H1 (cell line): ENCODE results near the gene ADD2. TPM values are rescaled to one million over a fixed set of nuclear protein-coding genes. Genes with fewer than 3 reads are reported as not detected.

Experiments
- CTCF ChIA-PET: fragments of 300-600 bp; sonication (Branson Sonifier 250); formaldehyde crosslinking; loops from one replicate; lab custom pipeline; 2021; ENCODE audit not compliant: partially characterized antibody; lab: Charles Lee
- POLR2A ChIA-PET: fragments of 300-600 bp; sonication (Branson Sonifier 250); formaldehyde crosslinking; loops from one replicate; lab custom pipeline; 2021; ENCODE audit warnings: inconsistent platforms; ENCODE audit not compliant: partially characterized antibody; lab: Charles Lee
- DNase-seq, 2 experiments: peaks; one replicate each; pipeline versions ENCODE4 v3.0.0 to v3.0.0-alpha.2; 2010 to 2022; ENCODE audit warnings: low spot score in 2 of 2, low read depth in 1 of 2, mixed read lengths in 1 of 2
- FAIRE-seq: peaks from 2 replicates; lab custom pipeline; 2011; peaks lifted over from hg19 to GRCh38; lab: Jason Lieb, UNC
- H2AFZ ChIP-seq: 2 replicates; pipeline ENCODE4 v1.8.1; 2012; ENCODE audit warnings: low read length, inconsistent platforms
- H2AK5ac ChIP-seq: 2 replicates; pipeline ENCODE4 v1.6.1; 2013; ENCODE audit warnings: low read depth, low read length
- H2BK120ac ChIP-seq: replicated peaks from 2 replicates; pipeline ENCODE3; 2013; ENCODE audit warnings: low read depth, low read length, inconsistent platforms
- H2BK12ac ChIP-seq: 2 replicates; pipeline ENCODE4 v1.6.1; 2013; ENCODE audit warnings: low read depth, low read length
- H2BK15ac ChIP-seq: 2 replicates; pipeline ENCODE4 v1.6.1; 2013; ENCODE audit warnings: low read length
- H2BK20ac ChIP-seq: 2 replicates; pipeline ENCODE4 v1.6.1; 2013; ENCODE audit warnings: low read length
- H2BK5ac ChIP-seq: 2 replicates; pipeline ENCODE4 v1.6.1; 2013; ENCODE audit warnings: low read depth, low read length
- H3K14ac ChIP-seq: 2 replicates; pipeline ENCODE4 v1.6.1; 2013; ENCODE audit warnings: inconsistent platforms; ENCODE audit not compliant: insufficient read length
- H3K18ac ChIP-seq: 2 replicates; pipeline ENCODE4 v1.6.1; 2013; ENCODE audit warnings: low read length; ENCODE audit errors: extremely low read depth
- H3K23ac ChIP-seq: 2 replicates; pipeline ENCODE4 v1.6.1; 2013; ENCODE audit warnings: inconsistent platforms; ENCODE audit not compliant: insufficient read length
- H3K23me2 ChIP-seq: 2 replicates; pipeline ENCODE4 v1.6.1; 2013; ENCODE audit warnings: low read depth, low read length
- H3K27ac ChIP-seq: 2 replicates; pipeline ENCODE4 v1.6.1; 2011; ENCODE audit warnings: low read depth, low read length, inconsistent platforms
- H3K27me3 ChIP-seq, 4 experiments: replicated peaks in 1 of 4; 1 replicate in 1 of 4; 2 replicates in 3 of 4; pipeline versions ENCODE4 v1.6.1 to v1.8.1; 2011 to 2013; ENCODE audit warnings: low read length in 3 of 4, mild to moderate bottlenecking in 3 of 4, inconsistent platforms in 2 of 4, mixed read lengths in 2 of 4, moderate library complexity in 1 of 4; ENCODE audit not compliant: control insufficient read depth in 3 of 4, insufficient read depth in 3 of 4; ENCODE audit errors: extremely low read depth in 1 of 4
- H3K36me3 ChIP-seq, 4 experiments: 2 replicates each; pipeline versions ENCODE4 v1.6.1 to v1.8.1; 2011 to 2013; ENCODE audit warnings: mild to moderate bottlenecking in 4 of 4, low read length in 3 of 4, moderate library complexity in 2 of 4, control low read depth in 1 of 4, inconsistent platforms in 1 of 4; ENCODE audit not compliant: insufficient read depth in 4 of 4, control insufficient read depth in 2 of 4
- H3K4ac ChIP-seq: replicated peaks from 2 replicates; pipeline ENCODE3; 2013; ENCODE audit warnings: low read length, low read depth, mixed read lengths, inconsistent platforms; ENCODE audit not compliant: insufficient read length
- H3K4me1 ChIP-seq, 4 experiments: replicated peaks in 1 of 4; 1 replicate in 1 of 4; 2 replicates in 3 of 4; pipeline versions ENCODE4 v1.6.1 to v1.8.1; 2011 to 2013; ENCODE audit warnings: low read length in 3 of 4, inconsistent platforms in 2 of 4, mixed read lengths in 1 of 4; ENCODE audit not compliant: insufficient read depth in 4 of 4, control insufficient read depth in 3 of 4
- H3K4me2 ChIP-seq, 2 experiments: 2 replicates each; pipeline versions ENCODE4 v1.6.1 to v1.8.1; 2011 to 2013; ENCODE audit warnings: low read depth in 2 of 2, low read length in 2 of 2, control low read depth in 1 of 2, inconsistent platforms in 1 of 2, mild to moderate bottlenecking in 1 of 2; ENCODE audit not compliant: insufficient read depth in 1 of 2
- H3K4me3 ChIP-seq, 4 experiments: fragments of 200-600, 300-600 bp in 1 of 4; sonication (generic), shearing (Covaris generic), sonication (Bioruptor Twin) in 1 of 4; 2 replicates each; pipeline versions ENCODE4 v1.5.1 to v1.8.1; 2011 to 2016; ENCODE audit warnings: low read length in 4 of 4, low read depth in 3 of 4, control low read depth in 2 of 4, inconsistent platforms in 2 of 4, mild to moderate bottlenecking in 2 of 4, mixed read lengths in 1 of 4, moderate library complexity in 1 of 4; ENCODE audit not compliant: insufficient read depth in 2 of 4; ENCODE audit errors: extremely low read depth in 1 of 4
- H3K56ac ChIP-seq: replicated peaks from 2 replicates; pipeline ENCODE3; 2013; ENCODE audit warnings: low read depth, mild to moderate bottlenecking, mixed read lengths, low read length, inconsistent platforms; ENCODE audit not compliant: insufficient read length
- H3K79me1 ChIP-seq: 2 replicates; pipeline ENCODE4 v1.6.1; 2013; ENCODE audit warnings: low read depth, low read length, control low read depth
- H3K79me2 ChIP-seq, 2 experiments: 2 replicates each; pipeline versions ENCODE4 v1.6.1 to v1.8.1; 2012 to 2013; ENCODE audit warnings: low read length in 2 of 2, mild to moderate bottlenecking in 2 of 2, inconsistent platforms in 1 of 2; ENCODE audit not compliant: insufficient read depth in 2 of 2, control insufficient read depth in 1 of 2
- H3K9ac ChIP-seq, 4 experiments: replicated peaks in 1 of 4; 1 replicate in 1 of 4; 2 replicates in 3 of 4; pipeline versions ENCODE4 v1.6.1 to v1.8.1; 2011 to 2013; ENCODE audit warnings: low read depth in 3 of 4, low read length in 3 of 4, control low read depth in 2 of 4, mild to moderate bottlenecking in 2 of 4, moderate library complexity in 2 of 4, inconsistent platforms in 1 of 4; ENCODE audit errors: extremely low read depth in 1 of 4
- H3K9me3 ChIP-seq, 2 experiments: 2 replicates each; pipeline versions ENCODE4 v1.6.1 to v1.8.1; 2012 to 2013; ENCODE audit warnings: mild to moderate bottlenecking in 2 of 2, moderate library complexity in 2 of 2, control low read depth in 1 of 2, inconsistent platforms in 1 of 2, low read depth in 1 of 2, low read length in 1 of 2, mixed read lengths in 1 of 2; ENCODE audit not compliant: insufficient read depth in 2 of 2
- H4K20me1 ChIP-seq, 2 experiments: replicated peaks in 1 of 2; 2 replicates each; pipeline versions ENCODE3 to v1.8.1; 2011 to 2013; ENCODE audit warnings: inconsistent platforms in 2 of 2, low read length in 2 of 2, mild to moderate bottlenecking in 1 of 2; ENCODE audit not compliant: insufficient read depth in 2 of 2, control insufficient read depth in 1 of 2
- H4K5ac ChIP-seq: 2 replicates; pipeline ENCODE4 v1.6.1; 2013; ENCODE audit warnings: low read length, low read depth, mixed read lengths, inconsistent platforms; ENCODE audit not compliant: insufficient read length
- H4K8ac ChIP-seq: 2 replicates; pipeline ENCODE4 v1.8.0; 2013; ENCODE audit warnings: mild to moderate bottlenecking, moderate library complexity, low read length, inconsistent platforms; ENCODE audit not compliant: insufficient read depth; ENCODE audit errors: extremely low read depth
- H4K91ac ChIP-seq: replicated peaks from 2 replicates; pipeline ENCODE3; 2013; ENCODE audit warnings: low read length, mixed read lengths, inconsistent platforms; ENCODE audit not compliant: insufficient read length
- BRCA1 ChIP-seq: IDR thresholded peaks from 2 replicates; pipeline ENCODE4 v1.6.1; 2012; ENCODE audit warnings: low read depth, low read length, improper control_type of control experiment
- POLR2A ChIP-seq, 2 experiments: IDR thresholded peaks; 1 replicate in 1 of 2; 2 replicates in 1 of 2; pipeline ENCODE4 v1.6.1; 2011; ENCODE audit warnings: low read depth in 2 of 2, low read length in 2 of 2, mild to moderate bottlenecking in 2 of 2; ENCODE audit errors: control extremely low read depth in 1 of 2
- WGBS, 2 experiments: shearing (Covaris generic) in 1 of 2; methylation state at CpG; one replicate each; pipeline versions ENCODE4 v1.1.6 to v1.1.7; 2013 to 2015; ENCODE audit warnings: low lambda C conversion rate in 2 of 2, mixed read lengths in 2 of 2, inconsistent platforms in 1 of 2, low coverage in 1 of 2, missing lambda C conversion rate in 1 of 2; ENCODE audit not compliant: insufficient replicate concordance in 2 of 2, insufficient coverage in 1 of 2, insufficient read length in 1 of 2; ENCODE audit errors: extremely low coverage in 1 of 2, missing lambda C conversion rate in 1 of 2; 5-methylcytosine and 5-hydroxymethylcytosine counted together
- polyA plus RNA-seq, 7 experiments: library from polyadenylated mRNA; depleted of rRNA in 3 of 7; stranded (reverse) in 5 of 7; unstranded in 2 of 7; fragments of >200 nt in 5 of 7; fragments of 200-250 nt in 2 of 7; gene quantifications; 1 replicate in 5 of 7; 2 replicates in 1 of 7; 4 replicates in 1 of 7; pipeline versions ENCODE4 v1.2.1 to v1.2.3, GENCODE V29; 2011 to 2013; ENCODE audit warnings: missing spikeins in 2 of 7, mixed read lengths in 2 of 7
- total RNA-seq: library from RNA; stranded (reverse); fragmentation: NEBNext Ultra II Directional; extraction: Animal tissue kit (Norgen Biotek cat#: 25700); gene quantifications from 2 replicates; pipeline ENCODE4 v1.2.1, GENCODE V29; 2021

Gene ADD2
- total and polyA plus RNA-seq, 2 of the 8 experiments (the other 6 are each of a cell fraction or from before 2014, with no cell fraction given), result 58.5 to 170 TPM

DNA sequence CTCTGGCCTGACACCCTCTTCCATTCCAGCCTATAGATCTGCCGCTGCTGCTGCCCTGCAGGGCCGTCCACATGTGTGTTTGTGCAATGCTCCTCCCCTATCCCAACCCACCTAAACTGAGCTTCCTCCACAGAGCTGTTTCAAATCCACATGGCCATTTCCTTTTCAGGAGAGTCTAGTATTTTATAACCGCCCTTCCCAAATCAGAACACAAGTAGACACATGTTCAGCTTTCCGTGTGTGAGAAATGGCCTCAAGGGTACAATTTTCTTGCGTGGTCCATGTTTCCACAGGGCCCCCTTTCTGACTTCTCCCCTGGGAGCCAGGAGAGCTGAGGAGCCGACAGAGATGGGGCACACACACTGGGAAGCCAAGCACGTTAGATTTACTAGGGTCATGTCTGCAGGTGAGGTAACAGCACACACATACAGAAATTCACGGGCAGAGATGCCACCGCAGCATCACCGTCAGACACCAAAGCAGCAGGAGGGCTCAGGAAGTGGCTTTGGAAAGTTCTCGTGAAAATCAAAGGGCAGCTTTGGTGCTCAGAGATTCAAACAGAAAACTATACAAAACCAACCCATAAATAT lies 111.5 kb downstream of the ADD2 start:
- Histone ChIP-seq H3K4me3 (no peak overlapping the region), H3K4me1 (peaks cover 0 to 5% (median 0%) of the 10 kb centered on the region in 4 experiments; a peak in 2 of 7 replicates), H3K79me2 (no peaks in the 10 kb centered on the region), H2AFZ (no peak overlapping the region), H2BK120ac (no peak overlapping the region), H2BK20ac (no peak overlapping the region), H3K4ac (no peak overlapping the region), H2AK5ac (no peak overlapping the region), H3K27me3 (peaks cover 2 to 7% (median 3%) of the 10 kb centered on the region in 4 experiments; a peak in 5 of 7 replicates), H2BK15ac (no peak overlapping the region), H3K36me3 (0 out of 8 replicates have a peak, but pooled peaks cover 0 to 3% (median 0%) of the 10 kb centered on the region in 4 experiments), H4K91ac (no peak overlapping the region), H3K18ac (no peak overlapping the region), H4K5ac (no peak overlapping the region), H3K23ac (no peak overlapping the region), H4K20me1 (peaks cover 4% of the 10 kb centered on the region in 2 experiments), H3K4me2 (no peak overlapping the region), H3K14ac (no peak overlapping the region), H3K23me2 (no peaks in the 10 kb centered on the region), H3K56ac (no peak overlapping the region), H4K8ac (no peak overlapping the region), H3K9ac (no peak overlapping the region), H2BK12ac (no peak overlapping the region), H3K79me1 (no peaks in the 10 kb centered on the region), H3K9me3 (no peaks in the 10 kb centered on the region), H2BK5ac (no peak overlapping the region), H3K27ac (no peak overlapping the region)
- WGBS, 2 experiments, result 88% methylated on average over 11 of the region's 11 CpGs; no CpG with 5 or more reads in 1 of the 2 experiments
- TF ChIP-seq BRCA1 (no peak), POLR2A (IDR thresholded peaks at IDR 0.05; ENCODE audit: control extremely low read depth in 1 of 2, low read depth in 2 of 2, low read length in 2 of 2) (peak in 1 of 2 experiments; percentile 8; a peak in 1 of 3 replicates)
- DNase-seq, result peak in 1 of 2 experiments; percentile 43
- no peak for FAIRE-seq
- ChIA-PET POLR2A (interaction anchor here (0.6 to 2.7 kb wide), 7 partner anchors 17 to 365 kb away, joined by 3 to 6 read pairs (median 3); partner anchors contain the start of genes ADD2 and SNRPG), CTCF (interaction anchor here (0.5 to 3.9 kb wide), 19 partner anchors 11 to 665 kb away, joined by 3 to 15 read pairs (median 5); partner anchors contain the start of genes ADD2 and FIGLA)
